ENCODE measurements around the gene RANBP3.
A peak's percentile ranks its signal among the peaks of the same experiment; 100 is the strongest.

Gene RANBP3

GRCh38 chr19:5985098-5985783, 7.3 kb upstream of the RANBP3 start:
- DNase-seq: no peak

- no peak for DNase-seq
Observed at GRCh38 chr19:5984600-5984999, 6.7 kb upstream of the RANBP3 start.

- no peak for DNase-seq
Observed at GRCh38 chr19:5983367-5983955, 5.5 kb upstream of the RANBP3 start.

GRCh38 chr19:5978606-5979552, 939 bp upstream of the RANBP3 start:
- no peak for DNase-seq

GRCh38 chr19:5977222-5977784, 637 bp downstream of the RANBP3 start:
- no peak for DNase-seq

GRCh38 chr19:5976768-5977167, 1.2 kb downstream of the RANBP3 start:
- DNase-seq: no peak

- DNase-seq: no peak
Observed at GRCh38 chr19:5975388-5975728, 2.6 kb downstream of the RANBP3 start.

- no peak for DNase-seq
Observed at GRCh38 chr19:5974721-5975387, 3.1 kb downstream of the RANBP3 start.

GRCh38 chr19:5973867-5974635, 3.9 kb downstream of the RANBP3 start:
- DNase-seq: no peak

GRCh38 chr19:5973376-5973775, 4.6 kb downstream of the RANBP3 start:
- no peak for DNase-seq

- no peak for DNase-seq
Observed at GRCh38 chr19:5972355-5972731, 5.6 kb downstream of the RANBP3 start.

GRCh38 chr19:5971714-5972354, 6.1 kb downstream of the RANBP3 start:
- no peak for DNase-seq

GRCh38 chr19:5969476-5969875, 8.5 kb downstream of the RANBP3 start:
- DNase-seq: no peak

- DNase-seq: no peak
Observed at GRCh38 chr19:5968431-5969373, 9.2 kb downstream of the RANBP3 start.

- peak; percentile 78 to 79 for DNase-seq
Observed at GRCh38 chr19:5967994-5968430, 9.9 kb downstream of the RANBP3 start.

- no peak for DNase-seq
Observed at GRCh38 chr19:5967571-5967970, 10.4 kb downstream of the RANBP3 start.

GRCh38 chr19:5966941-5967340, 11.0 kb downstream of the RANBP3 start:
- no peak for DNase-seq

- no peak for DNase-seq
Observed at GRCh38 chr19:5966215-5966614, 11.7 kb downstream of the RANBP3 start.

GRCh38 chr19:5964816-5965565, 12.9 kb downstream of the RANBP3 start:
- DNase-seq: no peak

GRCh38 chr19:5963855-5964254, 14.1 kb downstream of the RANBP3 start:
- DNase-seq: no peak

Measured in inflammatory macrophage treated with lipopolysaccharide for 1 hour (primary cell).